Activated effector memory CD4-positive, alpha-beta T cell treated with anti-CD3 and anti-CD28 coated beads, Interleukin-2, amount 50 U/mL, for 16 hours (primary cell): Measurements from ENCODE around the gene TTBK2.

Experiments used
- DNase-seq: peaks from one replicate; pipeline ENCODE4 v3.0.0-alpha.2; 2020

The TTBK2 gene

GRCh38 chr15:42750306-42750705 is 170.3 kb downstream of the TTBK2 start:
- no peak for DNase-seq

- no peak for DNase-seq
These were observed 171.3 kb downstream of the TTBK2 start for GRCh38 chr15:42749266-42749665.

GRCh38 chr15:42744195-42744594 is 176.4 kb downstream of the TTBK2 start:
- DNase-seq: no peak

GRCh38 chr15:42742149-42742548 is 178.4 kb downstream of the TTBK2 start:
- no peak for DNase-seq

DNA sequence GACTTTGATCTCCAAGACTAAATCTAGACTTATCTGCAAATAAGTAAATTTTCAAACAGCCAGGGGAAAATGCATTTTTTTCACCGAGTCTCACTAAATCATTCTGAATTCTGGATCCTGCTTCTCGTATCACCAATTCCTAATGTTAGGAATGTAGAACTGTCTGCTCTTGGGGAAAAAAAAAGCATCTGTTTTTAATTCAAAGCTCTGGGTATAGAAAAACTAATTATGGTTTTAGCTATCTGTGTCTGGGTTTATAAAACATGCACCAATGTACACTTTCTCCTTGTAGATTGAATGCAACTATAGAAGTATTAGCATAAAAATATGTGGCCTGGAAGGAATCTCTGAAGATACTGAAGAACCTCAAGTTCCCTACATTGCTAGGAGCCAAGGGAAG is 178.9 kb downstream of the TTBK2 start:
- DNase-seq: no peak

- DNase-seq: no peak
These were observed 182.8 kb downstream of the TTBK2 start for GRCh38 chr15:42737529-42738328.

GRCh38 chr15:42736793-42737528 is 183.6 kb downstream of the TTBK2 start, which contains the start of gene CDAN1:
CDAN1 (minus strand) TSS chr15:42737128; CDS start chr15:42737102, 26 bp downstream.
- DNase-seq: peak; percentile 98

DNA sequence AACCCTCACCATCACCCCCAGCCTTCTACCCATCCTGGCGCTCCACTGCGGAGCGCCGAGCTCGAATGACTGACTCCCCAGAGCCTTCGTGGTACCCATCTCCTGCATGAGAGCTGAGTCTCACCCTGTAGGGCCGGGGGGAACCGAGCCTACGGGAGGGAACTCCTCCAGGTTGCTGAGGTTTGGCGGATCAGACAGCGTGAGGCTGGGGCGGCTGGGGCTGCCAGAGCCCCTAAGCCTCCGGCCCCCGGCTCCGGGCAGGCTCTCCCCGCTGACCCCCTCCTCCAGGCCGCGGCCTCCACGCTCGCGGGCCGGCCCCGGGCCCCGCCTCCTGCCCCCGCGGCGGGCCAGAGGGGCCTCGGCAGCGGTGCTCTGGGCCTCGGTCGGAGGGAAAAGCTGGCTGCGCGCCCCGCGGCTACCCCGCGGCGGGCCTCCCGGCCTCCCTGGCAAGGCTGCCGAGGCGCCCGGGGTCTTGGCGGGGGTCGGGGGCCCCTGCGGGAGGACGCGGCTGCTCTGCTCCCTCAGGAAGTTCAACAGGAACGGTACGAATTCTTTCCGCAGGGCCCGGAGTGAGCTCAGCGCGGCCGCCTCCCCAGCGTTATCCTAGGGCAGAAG is 184.3 kb downstream of the TTBK2 start:
- DNase-seq: peak; percentile 69

- no peak for DNase-seq
These were observed 185.0 kb downstream of the TTBK2 start for GRCh38 chr15:42735382-42736165.

GRCh38 chr15:42734076-42734672 is 186.4 kb downstream of the TTBK2 start:
- DNase-seq: no peak

- DNase-seq: no peak
These were observed 187.6 kb downstream of the TTBK2 start for GRCh38 chr15:42733027-42733426.

DNA sequence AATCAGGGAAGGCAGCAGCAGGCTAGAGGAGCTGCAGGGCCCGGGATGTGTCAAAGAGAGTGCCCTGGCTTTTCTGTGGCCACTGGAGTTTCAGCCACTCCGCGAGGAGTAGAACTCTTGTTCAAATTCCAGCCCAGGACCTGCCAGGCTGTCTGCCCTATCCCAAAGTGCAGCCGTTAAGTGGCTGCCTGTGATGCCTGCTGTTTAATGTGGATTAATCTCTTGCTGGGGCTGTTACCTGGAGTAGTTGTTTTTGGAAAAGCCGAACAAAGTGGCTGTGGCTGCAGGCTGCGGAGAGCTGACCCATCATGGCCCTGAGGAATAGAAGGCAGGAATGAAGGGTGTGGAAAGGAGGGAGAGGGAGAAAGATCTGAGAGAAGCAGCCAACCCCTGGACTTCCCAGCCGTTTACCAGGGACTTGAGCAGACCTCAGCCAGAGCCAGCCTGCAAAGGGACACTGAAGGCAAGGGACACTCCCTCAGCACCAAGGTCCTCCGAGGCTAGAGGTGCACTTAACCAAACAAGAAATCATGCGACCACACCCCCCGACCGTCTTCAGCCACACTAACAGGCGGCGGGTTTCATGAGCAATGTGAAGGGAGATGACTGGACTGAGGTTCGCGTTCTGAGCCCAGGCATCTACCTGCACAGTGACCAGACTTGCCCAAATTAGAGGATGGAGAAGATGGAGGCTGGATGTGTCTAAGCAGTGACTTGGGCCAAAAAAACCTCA is 188.3 kb downstream of the TTBK2 start:
- DNase-seq: no peak

GRCh38 chr15:42731461-42731860 is 189.1 kb downstream of the TTBK2 start:
- DNase-seq: no peak

DNA sequence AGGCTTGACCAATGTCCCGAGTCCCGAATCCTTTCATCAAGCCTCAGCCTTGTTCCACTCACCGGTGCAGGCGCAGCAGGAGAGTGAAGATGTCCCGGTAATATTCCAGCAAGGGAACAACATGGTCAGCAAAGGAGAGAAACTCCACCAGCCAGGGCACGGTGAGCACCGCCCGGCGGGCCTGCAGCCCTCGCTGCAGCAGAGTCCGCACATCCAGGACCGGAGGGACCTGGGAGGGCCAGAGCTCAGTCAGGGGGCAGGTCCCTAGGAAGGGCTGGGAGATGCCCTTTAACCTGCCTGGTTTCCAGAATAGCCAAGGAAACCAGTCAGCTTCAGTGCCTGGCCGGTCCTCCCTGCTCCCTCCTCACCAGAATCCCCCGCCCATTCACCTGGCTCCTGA is 190.0 kb downstream of the TTBK2 start:
- DNase-seq: no peak

GRCh38 chr15:42730135-42730534 is 190.4 kb downstream of the TTBK2 start:
- no peak for DNase-seq

GRCh38 chr15:42729409-42729808 is 191.2 kb downstream of the TTBK2 start:
- no peak for DNase-seq

- DNase-seq: no peak
These were observed 191.6 kb downstream of the TTBK2 start for GRCh38 chr15:42728972-42729371.

- no peak for DNase-seq
These were observed 192.0 kb downstream of the TTBK2 start for GRCh38 chr15:42728560-42728959.

- no peak for DNase-seq
These were observed 192.7 kb downstream of the TTBK2 start for GRCh38 chr15:42727750-42728381.

DNA sequence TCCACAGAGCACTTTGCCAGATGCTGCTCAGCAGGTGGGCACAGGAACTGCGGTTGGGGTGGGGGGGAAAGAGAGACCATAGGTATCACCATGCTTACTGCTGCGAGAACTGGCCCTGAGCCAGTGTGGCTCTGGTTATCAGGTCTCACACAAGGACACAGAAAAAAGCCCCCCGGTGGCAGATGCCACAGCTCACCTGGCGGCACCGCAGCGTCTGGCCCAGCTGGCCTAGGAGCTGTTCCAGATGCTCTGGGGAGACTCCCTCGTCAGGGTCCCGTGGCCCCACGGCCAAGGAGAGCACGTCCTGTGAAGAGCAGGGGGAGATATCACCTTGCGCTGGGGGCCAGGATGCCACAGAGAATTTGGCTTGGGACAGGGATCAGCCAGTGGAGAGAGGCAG is 194.5 kb downstream of the TTBK2 start:
- DNase-seq: no peak

GRCh38 chr15:42725331-42725903 is 195.2 kb downstream of the TTBK2 start:
- DNase-seq: no peak
